Activated CD4-positive, alpha-beta T cell treated with anti-CD3 and anti-CD28 coated beads, Interleukin-2, amount 50 U/mL, for 16 hours (primary cell): ENCODE measurements around the gene NRG2.

Experiments
- DNase-seq: peaks from one replicate; pipeline ENCODE4 v3.0.0-alpha.2; 2020

Gene NRG2

DNA sequence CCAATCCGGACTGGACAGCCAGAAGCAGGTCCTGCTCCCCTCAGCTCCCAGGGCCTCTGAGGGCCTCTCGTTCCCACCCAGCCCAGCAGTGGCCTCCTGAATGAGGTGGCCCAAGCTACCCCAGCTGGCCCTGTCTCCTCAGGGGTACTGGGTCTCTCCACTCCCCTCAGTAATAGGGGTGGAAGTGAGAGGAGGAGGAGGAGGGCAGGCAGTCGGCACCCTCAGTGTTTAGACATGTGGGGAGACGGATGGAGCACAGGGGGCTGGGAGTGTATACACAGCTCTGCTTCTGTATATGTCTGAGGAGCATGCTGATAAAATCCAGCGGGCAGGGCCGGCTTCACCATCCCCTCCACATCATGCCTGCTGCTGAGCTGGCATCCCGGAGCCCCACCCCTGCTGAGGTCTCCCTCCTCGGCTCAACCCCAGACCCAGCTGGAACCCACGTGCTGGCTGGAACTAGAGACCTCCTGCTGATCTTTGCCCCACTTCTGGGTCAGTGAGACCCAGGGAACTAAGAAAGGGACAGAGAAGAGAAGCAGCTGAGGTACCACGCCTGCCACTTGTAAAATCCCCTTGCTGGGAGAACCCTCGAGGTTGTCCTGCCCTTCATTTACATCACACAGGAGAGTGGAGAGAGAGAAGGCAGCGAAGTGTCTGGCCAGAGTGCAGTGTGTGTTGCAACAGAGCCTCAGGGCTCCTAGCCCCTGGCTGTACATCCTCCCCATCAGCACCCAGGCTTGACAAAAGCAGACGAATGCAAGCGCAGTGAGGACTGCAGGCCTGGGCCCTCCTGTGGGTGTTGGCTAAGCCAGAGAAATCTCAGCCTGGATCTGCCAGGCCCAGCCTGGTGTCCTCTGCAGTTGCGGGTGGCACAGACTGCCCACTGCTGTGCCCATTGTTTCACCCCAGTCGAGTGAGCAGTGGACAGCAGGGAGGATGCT lies 170.0 kb downstream of the NRG2 start:
- no peak for DNase-seq

DNA sequence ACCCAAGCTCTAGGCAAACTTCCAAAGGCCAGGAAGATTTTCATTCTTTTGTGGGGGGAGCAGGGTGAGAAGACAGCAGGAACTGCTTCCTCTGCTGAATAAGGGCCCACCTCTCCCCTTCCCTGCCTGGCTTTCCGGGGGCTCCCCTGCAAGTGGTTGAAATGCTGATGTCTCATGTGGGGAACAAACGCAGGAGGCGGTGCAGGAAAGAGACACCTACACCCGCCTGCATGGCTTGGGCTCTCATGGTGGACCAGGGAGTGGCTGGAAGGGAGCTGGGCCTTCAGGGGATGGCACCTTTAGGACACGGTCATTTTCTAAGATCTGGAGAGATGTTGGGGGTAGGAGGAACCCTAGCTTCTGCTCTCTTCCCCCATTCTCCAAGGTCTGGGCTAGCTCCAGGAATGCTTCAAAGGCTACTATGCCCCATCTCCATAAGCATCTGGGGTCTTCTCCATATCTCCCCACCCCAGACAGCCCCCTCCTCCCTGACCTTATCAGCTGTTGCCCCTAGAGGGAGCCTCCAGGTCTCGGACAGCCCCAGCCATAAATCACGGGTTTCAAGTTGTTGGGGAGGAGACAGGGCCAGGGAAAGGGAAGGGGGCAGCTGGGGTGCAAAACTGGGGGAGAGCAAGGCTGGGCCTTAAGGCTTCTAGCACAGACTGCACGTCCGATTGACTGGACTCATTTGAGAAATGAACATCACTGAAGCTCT lies 170.9 kb downstream of the NRG2 start:
- no peak for DNase-seq

- no peak for DNase-seq
These were observed 171.5 kb downstream of the NRG2 start for GRCh38 chr5:139871614-139872013.

DNA sequence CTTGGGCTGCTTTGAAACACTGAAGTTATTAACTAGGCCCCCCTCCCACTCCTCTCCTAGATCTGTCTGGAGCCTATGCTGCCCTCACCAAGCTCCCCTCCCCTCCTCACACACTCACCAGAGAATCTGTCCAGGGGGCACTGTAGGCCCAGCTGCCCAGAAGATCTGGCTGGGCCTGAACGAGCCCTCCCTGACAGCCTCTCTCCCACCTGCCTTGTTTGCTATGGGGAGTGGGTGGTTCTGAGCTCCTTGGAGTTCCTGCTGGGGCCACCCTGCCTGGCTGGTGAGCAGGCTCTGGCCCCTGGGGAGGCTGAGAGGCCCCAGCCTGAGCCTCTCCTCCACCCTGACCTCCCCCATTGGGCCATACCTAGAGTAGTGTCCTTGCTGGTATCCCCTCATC lies 172.4 kb downstream of the NRG2 start:
- no peak for DNase-seq

DNA sequence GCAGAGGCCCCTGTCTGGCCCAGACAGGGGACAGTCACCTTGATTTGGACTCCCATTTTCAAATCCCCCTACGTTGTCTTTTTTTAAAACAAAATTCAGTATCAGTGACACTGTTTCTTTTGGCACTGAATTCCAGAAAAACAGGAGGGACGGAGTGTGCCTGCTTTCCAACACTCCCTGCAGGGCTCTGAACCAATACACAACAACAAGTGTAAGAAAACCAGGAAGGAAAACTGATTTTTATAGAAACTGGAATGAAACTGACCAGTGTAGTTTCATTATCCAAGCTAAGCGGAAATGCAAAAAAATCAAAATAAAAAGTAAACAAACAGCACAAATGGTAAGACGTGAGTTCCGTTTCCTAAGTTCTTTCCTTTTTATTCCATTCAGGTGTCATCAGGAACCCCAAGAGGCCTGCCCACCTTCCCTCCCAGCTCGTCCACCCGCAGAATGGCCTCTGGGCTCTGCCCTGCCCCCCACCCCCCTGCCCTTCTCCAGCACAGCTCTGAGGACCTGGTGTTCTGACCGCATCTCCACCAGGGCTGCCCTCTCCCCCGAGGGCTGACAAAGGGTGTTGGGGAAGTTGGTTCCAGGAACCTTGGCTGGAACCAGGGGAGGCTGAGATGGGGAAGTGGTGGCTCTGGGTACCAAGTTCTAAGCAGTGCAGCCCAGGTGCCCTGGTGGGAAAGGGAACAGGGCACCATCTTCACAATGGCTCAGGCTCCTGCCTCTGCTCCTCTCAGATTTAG lies 173.9 kb downstream of the NRG2 start:
- DNase-seq, result no peak

DNA sequence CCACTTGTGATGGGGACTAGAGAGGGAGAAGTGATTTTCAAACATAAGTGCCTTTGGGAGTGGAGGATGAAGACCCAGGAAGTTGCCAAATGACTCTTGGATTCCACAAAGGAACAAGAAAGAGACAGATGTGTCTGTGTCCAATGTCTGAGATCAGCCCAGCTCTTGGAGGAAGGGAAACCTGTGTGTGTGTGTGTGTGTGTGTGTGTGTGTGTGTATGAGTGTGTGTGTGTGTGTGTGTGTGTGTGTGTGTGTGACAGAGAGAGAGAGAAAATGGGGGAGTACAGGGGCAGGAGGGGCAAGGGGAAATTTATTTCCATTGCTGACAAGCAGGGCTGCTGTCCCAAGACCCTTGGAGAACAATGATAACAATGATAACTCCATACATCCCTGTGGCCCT lies 175.5 kb downstream of the NRG2 start:
- DNase-seq, result no peak

- no peak for DNase-seq
These were observed 176.0 kb downstream of the NRG2 start for GRCh38 chr5:139867109-139867508.

DNA sequence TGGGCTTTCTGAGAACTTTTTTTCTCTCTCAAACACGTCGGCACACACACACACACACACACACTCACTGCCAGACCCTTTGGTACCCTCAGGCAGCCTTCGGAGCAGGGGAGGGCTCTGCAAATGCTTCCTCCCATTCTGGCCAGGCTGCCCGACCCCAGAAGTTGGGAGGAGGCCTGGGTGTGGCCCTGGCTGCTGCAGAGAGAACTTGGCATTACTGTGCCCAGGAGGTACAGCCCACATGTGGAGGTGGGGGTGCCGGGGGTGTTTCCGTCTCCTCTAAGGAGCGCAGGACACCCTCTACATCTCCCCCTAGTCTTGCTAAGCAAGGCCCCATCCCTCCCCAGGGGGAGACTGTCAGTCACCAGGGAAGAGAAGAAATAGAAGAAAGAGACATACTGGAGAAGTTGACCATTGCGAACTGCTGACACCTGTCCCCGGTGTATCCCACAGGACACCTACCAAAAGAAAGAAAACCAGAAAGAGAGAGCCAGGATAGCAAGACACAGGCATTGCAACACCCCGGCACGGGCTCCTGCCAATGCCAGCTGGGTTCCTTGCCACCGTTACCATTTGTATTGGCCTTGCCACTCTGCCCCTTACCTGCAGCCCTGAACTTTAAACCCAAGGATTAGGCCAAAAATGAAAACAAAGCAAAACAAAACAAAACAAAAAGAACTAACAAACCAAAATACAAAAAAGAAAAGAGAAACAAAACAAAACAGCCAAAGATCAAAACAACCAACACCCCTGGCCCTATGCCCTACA lies 178.2 kb downstream of the NRG2 start:
- no peak for DNase-seq

GRCh38 chr5:139863855-139864558 lies 179.1 kb downstream of the NRG2 start:
- peak; percentile 35 for DNase-seq

DNA sequence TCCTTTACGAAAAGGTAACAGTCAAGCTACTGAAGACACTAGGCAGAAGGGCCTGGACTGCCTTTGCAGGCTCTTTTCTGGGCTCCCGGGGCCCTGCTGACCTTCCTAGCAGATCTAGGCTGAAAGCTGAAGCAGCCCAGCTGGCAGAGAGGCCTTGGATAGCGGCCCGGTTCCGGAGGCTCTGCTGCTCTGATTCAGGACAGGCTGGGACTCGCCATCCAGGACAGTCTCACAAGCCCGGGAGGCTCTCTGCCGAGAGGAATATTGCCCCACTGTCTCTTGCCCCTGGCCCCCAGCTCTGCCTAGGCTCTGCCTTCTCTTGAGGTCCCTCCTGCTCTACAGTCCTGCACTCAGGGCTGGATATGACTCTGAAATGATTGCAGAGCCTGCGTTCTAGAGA lies 179.7 kb downstream of the NRG2 start:
- no peak for DNase-seq

DNA sequence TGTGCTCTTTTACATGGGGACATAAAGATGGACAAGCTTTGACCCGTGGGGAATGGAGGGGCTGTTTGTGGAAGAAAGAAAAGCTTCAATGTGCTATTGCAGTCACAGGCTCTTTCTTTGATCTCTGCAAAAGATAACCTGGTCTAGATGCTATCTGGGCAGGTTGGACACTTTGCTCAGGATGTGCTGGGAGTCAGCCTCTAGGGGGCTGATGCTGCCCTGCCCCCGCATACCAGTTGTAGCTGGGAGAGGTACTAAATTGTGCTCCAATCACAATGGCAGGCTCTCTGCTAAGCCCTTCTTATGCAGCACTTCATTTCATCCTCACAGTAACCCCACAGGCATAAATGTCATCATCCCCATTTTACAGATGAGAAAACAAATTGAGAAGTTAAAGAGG lies 180.3 kb downstream of the NRG2 start:
- no peak for DNase-seq

DNA sequence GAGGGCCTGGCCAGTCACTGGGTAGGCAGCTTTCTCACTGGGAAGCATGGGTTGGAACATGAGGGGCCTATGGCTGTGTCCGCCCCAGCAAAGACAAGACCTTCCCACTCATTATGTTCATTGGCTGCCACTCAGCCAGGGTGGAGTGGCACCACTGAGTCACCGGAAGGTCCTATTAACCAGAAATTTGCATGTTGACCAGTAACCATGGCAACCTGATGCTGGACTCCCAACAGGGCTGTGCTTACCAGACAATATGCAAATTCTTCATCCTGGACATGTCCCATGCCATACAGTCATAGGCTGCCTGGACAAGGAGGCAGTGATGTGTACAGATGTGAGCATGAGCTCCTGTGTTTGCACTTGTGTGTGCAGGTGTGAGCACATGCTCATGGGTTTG lies 180.8 kb downstream of the NRG2 start:
- DNase-seq, result no peak

DNA sequence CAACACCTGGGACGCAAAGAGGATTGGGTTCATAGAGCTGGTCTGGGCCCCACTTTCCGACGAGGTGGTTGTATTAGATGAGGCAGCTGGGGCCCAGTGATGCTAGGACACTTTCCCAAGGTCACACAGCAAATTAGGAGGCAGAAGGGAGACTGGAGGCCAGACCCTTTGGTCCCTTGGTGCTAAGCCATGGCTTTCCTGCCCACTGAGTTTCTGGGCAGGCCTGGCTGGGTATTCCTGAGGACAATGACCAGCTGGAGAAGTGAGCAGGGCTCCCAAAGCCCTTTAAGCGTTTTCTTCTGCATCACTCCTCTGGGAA lies 181.3 kb downstream of the NRG2 start:
- DNase-seq, result no peak

DNA sequence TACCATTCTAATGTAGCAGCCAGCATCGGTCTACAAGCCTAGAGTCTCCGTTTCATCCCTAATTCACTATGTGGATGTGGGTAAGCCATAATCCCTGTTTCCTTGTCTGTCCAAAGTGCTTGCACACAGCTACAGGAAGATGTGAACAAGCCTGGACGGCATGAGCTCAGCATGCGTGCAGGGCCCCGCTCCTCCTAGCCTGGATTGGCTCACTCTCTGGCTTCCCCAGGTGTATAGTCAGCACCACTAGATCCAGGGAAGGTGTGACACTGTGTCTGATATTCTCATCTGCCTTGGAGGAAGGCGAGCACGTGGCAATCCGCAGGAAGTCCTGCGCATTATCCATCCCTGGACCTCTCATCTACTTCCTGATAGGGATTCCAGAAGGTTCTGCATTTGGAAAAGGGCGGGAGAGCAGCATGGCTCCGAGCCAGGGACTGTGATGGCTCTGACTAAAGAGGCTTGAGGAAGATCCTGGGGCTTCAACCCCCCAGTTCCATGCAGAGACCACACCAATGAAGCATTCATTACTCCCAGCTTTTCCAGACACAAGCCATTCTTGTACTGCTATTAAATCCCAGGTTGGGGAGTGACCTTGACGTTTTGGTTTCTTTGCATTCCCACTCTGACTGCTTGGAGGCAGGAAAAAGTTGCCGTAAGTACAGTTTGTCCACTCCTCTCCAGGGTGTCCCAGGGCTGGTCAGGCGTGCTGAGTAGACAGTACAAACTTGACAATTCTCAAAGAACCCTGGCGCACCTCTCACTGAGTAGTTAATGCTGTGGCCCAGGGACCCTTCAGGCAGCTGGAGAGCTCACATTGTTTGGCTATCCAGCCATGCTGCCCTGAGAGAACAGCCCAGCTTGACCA lies 181.8 kb downstream of the NRG2 start:
- no peak for DNase-seq

DNA sequence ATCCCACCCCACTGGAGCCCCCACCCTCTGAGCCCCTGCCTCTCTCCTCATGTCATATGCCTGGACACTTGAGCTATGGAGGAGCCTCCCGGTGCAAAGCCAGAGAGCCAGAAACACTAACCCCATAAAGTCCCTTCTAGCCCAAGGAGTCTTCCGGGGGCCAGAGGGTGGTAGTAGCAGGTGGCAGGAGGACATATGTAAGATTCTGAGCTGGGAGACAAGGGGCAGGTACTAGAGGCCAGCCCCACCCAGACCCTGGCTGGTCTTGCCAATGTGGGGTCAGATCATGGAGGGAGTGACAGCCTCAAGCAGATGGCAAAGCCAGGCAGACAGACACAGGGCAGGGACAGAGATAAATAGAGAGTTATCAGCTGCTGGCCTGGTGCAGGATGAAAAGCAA lies 184.1 kb downstream of the NRG2 start:
- no peak for DNase-seq

GRCh38 chr5:139856714-139857113 lies 186.4 kb downstream of the NRG2 start:
- no peak for DNase-seq

DNA sequence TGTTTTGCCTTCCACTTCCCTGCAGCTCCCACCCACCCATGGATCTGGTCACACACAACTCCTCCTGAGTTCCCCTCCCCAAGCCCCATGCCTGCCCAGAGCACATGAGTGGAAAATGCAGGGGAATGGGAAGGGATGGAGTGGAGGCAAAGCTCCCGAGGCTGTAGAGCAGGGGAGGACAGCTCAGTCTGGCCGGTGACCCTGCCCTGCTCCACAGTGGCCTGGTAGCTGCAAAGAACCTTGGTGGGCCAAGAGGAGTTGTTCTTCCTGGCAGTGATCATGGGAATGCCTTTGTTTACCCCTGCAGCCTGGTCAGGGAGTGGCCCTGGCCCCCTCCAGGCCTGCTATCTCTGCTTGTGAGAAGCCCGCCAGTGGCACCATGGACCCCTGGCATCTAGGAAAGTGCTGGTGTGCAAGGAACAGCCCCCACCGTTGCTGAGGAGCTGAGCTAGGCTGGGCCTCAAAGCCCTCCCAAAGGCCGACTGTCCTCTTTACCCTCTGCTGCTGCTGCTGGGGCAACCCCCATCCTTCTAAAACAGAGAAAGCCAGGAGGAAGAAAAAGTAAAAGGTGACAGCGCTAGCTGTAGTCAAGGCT lies 187.1 kb downstream of the NRG2 start:
- DNase-seq, result no peak

GRCh38 chr5:139855451-139855850 lies 187.6 kb downstream of the NRG2 start:
- no peak for DNase-seq

DNA sequence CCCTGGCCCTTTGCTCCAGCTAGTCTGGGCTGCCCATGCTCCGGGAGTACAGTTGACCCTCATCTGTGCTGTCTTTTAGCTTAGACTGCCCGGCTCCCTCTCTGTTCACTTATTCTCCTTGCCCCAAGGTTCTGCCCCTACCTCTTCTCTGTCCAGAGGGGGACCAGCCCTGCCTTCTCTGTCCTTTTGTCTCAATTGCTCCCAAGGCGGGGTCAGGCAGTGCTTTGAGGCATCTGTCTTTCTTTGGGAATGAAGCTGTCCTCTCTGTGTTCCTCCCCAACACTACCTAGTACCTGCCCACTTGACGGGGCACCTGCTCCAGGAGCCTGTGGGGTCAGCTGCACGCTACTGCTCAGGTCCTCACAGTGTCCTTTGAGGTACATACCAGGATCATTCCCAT lies 188.1 kb downstream of the NRG2 start:
- DNase-seq, result no peak

DNA sequence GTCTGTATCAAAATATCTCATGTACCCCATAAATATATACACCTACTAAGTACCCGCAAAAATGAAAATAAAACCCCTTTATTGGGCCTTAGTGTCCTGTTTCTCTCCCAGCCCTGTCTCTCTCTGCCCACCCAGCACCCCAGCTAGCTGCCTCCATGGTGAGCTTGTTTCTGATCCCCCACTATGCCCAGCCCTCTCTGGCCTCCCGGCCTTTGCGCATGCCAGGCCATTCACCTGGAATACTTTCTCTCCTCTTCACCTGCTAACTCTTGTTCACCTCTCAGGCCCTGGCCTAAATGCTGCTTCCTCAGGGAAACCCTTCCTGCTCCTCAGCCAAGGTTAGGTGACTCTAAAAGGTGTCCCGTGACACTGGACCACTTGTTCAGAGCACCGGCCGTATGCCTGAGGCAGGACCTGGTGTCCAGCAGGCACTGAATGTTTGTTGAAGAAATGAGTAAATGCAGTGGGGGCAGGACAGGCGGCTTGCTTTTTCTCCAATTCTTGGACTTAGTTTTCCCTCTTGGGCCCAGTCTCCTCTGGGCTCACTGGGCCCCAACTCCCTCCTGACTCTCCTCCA lies 189.0 kb downstream of the NRG2 start:
- no peak for DNase-seq

DNA sequence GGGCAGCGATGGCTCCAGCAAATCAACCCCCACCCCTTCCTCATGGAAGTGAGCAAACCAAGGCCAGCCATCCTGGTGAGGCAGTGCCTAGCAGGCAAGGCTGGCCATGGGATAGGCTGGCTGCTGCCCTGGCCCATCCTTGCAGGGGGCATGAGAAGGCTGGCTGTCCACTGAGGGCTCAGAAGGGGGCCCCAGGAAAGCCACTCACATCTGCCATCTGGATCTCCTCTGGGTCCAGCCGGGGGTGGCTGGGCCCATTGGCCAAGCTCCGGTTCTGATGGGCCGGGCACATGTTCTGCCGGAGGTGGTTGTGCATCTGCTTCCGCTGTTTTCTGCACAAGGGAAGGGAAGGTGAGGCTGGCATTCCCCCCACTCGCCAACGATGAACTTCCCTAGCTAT lies 190.4 kb downstream of the NRG2 start:
- no peak for DNase-seq
